Bronchial epithelial cell (primary cell): ENCODE results near the gene SLC9A2. TPM values are rescaled to one million over a fixed set of nuclear protein-coding genes. Genes with fewer than 3 reads are reported as not detected.

Source experiments
- DNase-seq: peaks from one replicate; pipeline ENCODE4 v3.0.0-alpha.2; 2010; ENCODE audit warnings: low read depth
- FAIRE-seq: peaks from 2 replicates; lab custom pipeline; 2011; peaks lifted over from hg19 to GRCh38; lab: Jason Lieb, UNC
- H3K27me3 ChIP-seq: 2 replicates; pipeline ENCODE4 v1.5.1; 2011; ENCODE audit warnings: low read length; ENCODE audit not compliant: control insufficient read depth, insufficient read depth
- H3K36me3 ChIP-seq: 2 replicates; pipeline ENCODE4 v1.5.1; 2011; ENCODE audit warnings: low read length; ENCODE audit not compliant: control insufficient read depth, insufficient read depth
- H3K4me3 ChIP-seq: 2 replicates; pipeline ENCODE4 v1.5.1; 2011; ENCODE audit warnings: mild to moderate bottlenecking, low read depth, low read length, control low read depth
- CTCF ChIP-seq: IDR thresholded peaks from 2 replicates; pipeline ENCODE4 v1.5.1; 2011; ENCODE audit warnings: mild to moderate bottlenecking, moderate library complexity, low read length, control low read depth, inconsistent platforms; ENCODE audit not compliant: insufficient read depth, severe bottlenecking
- total RNA-seq: library from RNA; depleted of rRNA; stranded (reverse); fragments of >200 nt; gene quantifications from 2 replicates; pipeline ENCODE4 v1.2.1, GENCODE V29; 2014

SLC9A2 gene
- total RNA-seq, 1 donor from 2014 or later, result under 0.01 TPM

DNA sequence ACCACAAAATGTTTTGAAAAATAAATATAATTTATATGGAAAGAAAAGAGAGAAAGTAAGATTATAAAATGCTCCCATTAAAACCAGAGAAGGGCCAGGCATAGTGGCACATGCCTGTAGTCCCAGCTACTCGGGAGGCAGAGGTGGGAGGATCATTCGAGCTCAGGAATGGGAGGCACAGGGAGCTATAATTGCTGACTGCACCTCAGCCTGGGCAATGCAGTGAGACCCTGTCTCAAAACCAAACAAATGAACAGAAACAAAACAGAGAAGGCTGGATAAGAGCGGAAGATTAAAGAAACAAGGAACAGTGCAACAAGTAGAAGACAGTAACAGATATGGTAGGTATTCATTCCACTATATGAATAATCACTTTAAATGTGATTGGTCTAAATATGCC is 123.9 kb downstream of the SLC9A2 start:
- Histone ChIP-seq H3K27me3 (no peaks in the 10 kb centered on the region), H3K4me3 (no peak overlapping the region), H3K36me3 (no peaks in the 10 kb centered on the region)
- no peak for TF ChIP-seq CTCF
- FAIRE-seq, result no peak
- no peak for DNase-seq

DNA sequence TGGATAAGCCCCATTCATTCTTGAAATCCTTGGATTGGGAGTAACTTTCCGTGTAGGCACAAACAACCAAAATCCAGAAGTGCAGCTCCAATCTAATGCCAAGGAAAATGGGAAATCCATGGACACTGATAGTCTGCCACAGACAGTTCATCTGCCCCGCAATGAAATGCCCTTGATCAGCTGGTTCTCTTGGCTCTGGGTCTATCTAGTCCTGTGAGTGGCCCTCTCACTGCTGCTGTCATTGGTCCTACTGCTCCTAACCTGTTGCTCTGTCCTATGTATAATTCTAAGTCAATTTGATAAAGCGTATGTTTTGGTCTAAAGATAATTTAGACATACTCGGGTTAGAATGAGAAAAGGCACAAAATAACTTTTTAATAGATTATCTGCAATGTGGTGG is 128.8 kb downstream of the SLC9A2 start:
- FAIRE-seq (peak; percentile 72), DNase-seq (no peak)
- no peak for TF ChIP-seq CTCF

GRCh38 chr2:102749938-102750337 is 130.6 kb downstream of the SLC9A2 start:
- FAIRE-seq, result no peak
- Histone ChIP-seq H3K27me3 (no peaks in the 10 kb centered on the region), H3K36me3 (no peaks in the 10 kb centered on the region), H3K4me3 (no peak overlapping the region)
- DNase-seq, result no peak
- TF ChIP-seq CTCF, result no peak

More for the DNA sequence above, 128.8 kb downstream of the SLC9A2 start:
- Histone ChIP-seq H3K36me3 (no peaks in the 10 kb centered on the region), H3K4me3 (no peak overlapping the region), H3K27me3 (no peaks in the 10 kb centered on the region)

- TF ChIP-seq CTCF, result peak; percentile 63
- H3K27me3 ChIP-seq, result no peaks in the 10 kb centered on the region
- DNase-seq (peak; percentile 58), FAIRE-seq (no peak)
- no peaks in the 10 kb centered on the region for H3K36me3 ChIP-seq
- no peak overlapping the region for H3K4me3 ChIP-seq
Measured at GRCh38 chr2:102753563-102754159, 134.3 kb downstream of the SLC9A2 start.

- no peak for TF ChIP-seq CTCF
- DNase-seq (no peak), FAIRE-seq (no peak)
- no peaks in the 10 kb centered on the region for H3K36me3 ChIP-seq
- no peaks in the 10 kb centered on the region for H3K27me3 ChIP-seq
- H3K4me3 ChIP-seq, result no peak overlapping the region
Measured at GRCh38 chr2:102754456-102755145, 135.2 kb downstream of the SLC9A2 start.
